ENCODE measurements around the gene HIVEP2.

Gene HIVEP2

GRCh38 chr6:142764311-142764710 lies 180.7 kb downstream of the HIVEP2 start:
- no peak for DNase-seq

GRCh38 chr6:142763205-142763604 lies 181.8 kb downstream of the HIVEP2 start:
- no peak for DNase-seq

GRCh38 chr6:142761756-142762155 lies 183.2 kb downstream of the HIVEP2 start:
- no peak for DNase-seq

- no peak for DNase-seq
These were observed 184.8 kb downstream of the HIVEP2 start for GRCh38 chr6:142760152-142760551.

- DNase-seq, result no peak
These were observed 186.3 kb downstream of the HIVEP2 start for GRCh38 chr6:142758629-142759025.

GRCh38 chr6:142757852-142758628 lies 186.9 kb downstream of the HIVEP2 start:
- no peak for DNase-seq

- DNase-seq, result no peak
These were observed 188.8 kb downstream of the HIVEP2 start for GRCh38 chr6:142756215-142756630.

GRCh38 chr6:142753196-142753595 lies 191.8 kb downstream of the HIVEP2 start:
- no peak for DNase-seq

GRCh38 chr6:142752348-142752747 lies 192.6 kb downstream of the HIVEP2 start:
- DNase-seq, result no peak

GRCh38 chr6:142751452-142751851 lies 193.5 kb downstream of the HIVEP2 start:
- no peak for DNase-seq

GRCh38 chr6:142750998-142751397 lies 194.0 kb downstream of the HIVEP2 start:
- no peak for DNase-seq

- DNase-seq, result no peak
These were observed 195.4 kb downstream of the HIVEP2 start for GRCh38 chr6:142749556-142749955.

GRCh38 chr6:142746524-142746923 lies 198.5 kb downstream of the HIVEP2 start:
- DNase-seq, result no peak

- DNase-seq, result no peak
These were observed 200.1 kb downstream of the HIVEP2 start for GRCh38 chr6:142744836-142745235.

- DNase-seq, result no peak
These were observed 204.5 kb downstream of the HIVEP2 start for GRCh38 chr6:142740449-142740848.

- DNase-seq, result no peak
These were observed 206.2 kb downstream of the HIVEP2 start for GRCh38 chr6:142738731-142739130.

- no peak for DNase-seq
These were observed 207.0 kb downstream of the HIVEP2 start for GRCh38 chr6:142738035-142738396.

GRCh38 chr6:142737368-142738034 lies 207.5 kb downstream of the HIVEP2 start:
- no peak for DNase-seq

GRCh38 chr6:142735204-142735603 lies 209.8 kb downstream of the HIVEP2 start:
- peak; percentile 40 for DNase-seq

GRCh38 chr6:142732790-142733189 lies 212.2 kb downstream of the HIVEP2 start:
- DNase-seq, result no peak

- no peak for DNase-seq
These were observed 213.4 kb downstream of the HIVEP2 start for GRCh38 chr6:142731611-142732010.

GRCh38 chr6:142729618-142730017 lies 215.4 kb downstream of the HIVEP2 start:
- no peak for DNase-seq

GRCh38 chr6:142728910-142729481 lies 216.0 kb downstream of the HIVEP2 start:
- DNase-seq, result peak; percentile 9

- DNase-seq, result peak; percentile 80
These were observed 216.6 kb downstream of the HIVEP2 start for GRCh38 chr6:142728364-142728763.
